Urinary bladder (tissue), 4 donors: ENCODE results near the gene PHACTR1. TPM values are rescaled to one million over a fixed set of nuclear protein-coding genes. Genes with fewer than 3 reads are reported as not detected.

Experiments
- DNase-seq: peaks from one replicate; pipeline ENCODE4 v3.0.0-alpha.2; 2015; ENCODE audit errors: extremely low spot score
- H3K27ac ChIP-seq: one replicate; pipeline ENCODE4 v1.5.1; 2013; ENCODE audit warnings: low read depth, mild to moderate bottlenecking, moderate library complexity
- H3K36me3 ChIP-seq: one replicate; pipeline ENCODE4 v1.6.1; 2013; ENCODE audit warnings: mild to moderate bottlenecking, moderate library complexity; ENCODE audit not compliant: insufficient read depth
- H3K4me1 ChIP-seq: one replicate; pipeline ENCODE4 v1.6.1; 2013; ENCODE audit warnings: mild to moderate bottlenecking, moderate library complexity; ENCODE audit not compliant: insufficient read depth
- H3K4me3 ChIP-seq: one replicate; pipeline ENCODE4 v1.5.1; 2013; ENCODE audit warnings: low read depth, low read length
- WGBS: extraction: QIAGEN DNeasy Blood & Tissue Kit; methylation state at CpG from one replicate; pipeline ENCODE4 v1.1.7; 2013; 5-methylcytosine and 5-hydroxymethylcytosine counted together
- polyA plus RNA-seq: library from polyadenylated mRNA; stranded (reverse); fragments of 200-250 nt; gene quantifications from one replicate; pipeline ENCODE4 v1.2.3, GENCODE V29; 2013
- total RNA-seq: library from RNA; depleted of rRNA; stranded (reverse); fragments of >200 nt; gene quantifications from one replicate; pipeline ENCODE4 v1.2.3, GENCODE V29; 2014
- donor health status: healthy with polysubstance abuse.
- donor health status: healthy.

PHACTR1 gene
- total and polyA plus RNA-seq, 2 donors, result 3.3 to 4.3 TPM

GRCh38 chr6:13058051-13058450, 341.5 kb downstream of the PHACTR1 start:
- no peak overlapping the region for H3K27ac ChIP-seq
- DNase-seq, result no peak
- no peaks in the 10 kb centered on the region for H3K36me3 ChIP-seq
- no peaks in the 10 kb centered on the region for H3K4me1 ChIP-seq
- 88% methylated on average over 3 of the region's 3 CpGs for WGBS
- no peak overlapping the region for H3K4me3 ChIP-seq

DNA sequence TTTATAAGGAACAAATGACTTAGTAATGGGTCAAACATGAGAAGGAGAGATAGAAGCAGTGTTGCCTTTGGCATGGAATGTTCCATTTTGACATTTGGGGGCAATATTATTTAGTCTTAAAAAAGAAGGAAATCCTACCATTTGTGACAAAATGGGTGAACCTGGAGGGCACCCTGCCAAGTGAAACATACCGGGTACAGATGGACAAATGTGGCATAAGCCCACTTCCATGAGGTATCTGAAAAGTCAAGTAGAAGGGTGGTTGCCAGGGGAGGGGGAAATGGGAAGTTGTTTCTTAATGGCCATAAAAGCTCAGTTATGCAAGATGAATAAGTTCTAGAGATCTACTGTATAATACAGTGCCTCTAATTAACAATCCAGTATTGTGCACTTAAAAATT, 342.5 kb downstream of the PHACTR1 start:
- 89% methylated on average over 1 of the region's 1 CpG for WGBS
- no peak for DNase-seq
- H3K36me3 ChIP-seq, result no peaks in the 10 kb centered on the region
- no peak overlapping the region for H3K4me3 ChIP-seq
- no peaks in the 10 kb centered on the region for H3K4me1 ChIP-seq
- H3K27ac ChIP-seq, result no peak overlapping the region

- H3K27ac ChIP-seq, result no peak overlapping the region
- no peaks in the 10 kb centered on the region for H3K4me1 ChIP-seq
- DNase-seq, result no peak
- WGBS, result 92% methylated on average over 3 of the region's 3 CpGs
- H3K36me3 ChIP-seq, result no peaks in the 10 kb centered on the region
- H3K4me3 ChIP-seq, result no peak overlapping the region
Observed at GRCh38 chr6:13063300-13063918, 346.8 kb downstream of the PHACTR1 start.

DNA sequence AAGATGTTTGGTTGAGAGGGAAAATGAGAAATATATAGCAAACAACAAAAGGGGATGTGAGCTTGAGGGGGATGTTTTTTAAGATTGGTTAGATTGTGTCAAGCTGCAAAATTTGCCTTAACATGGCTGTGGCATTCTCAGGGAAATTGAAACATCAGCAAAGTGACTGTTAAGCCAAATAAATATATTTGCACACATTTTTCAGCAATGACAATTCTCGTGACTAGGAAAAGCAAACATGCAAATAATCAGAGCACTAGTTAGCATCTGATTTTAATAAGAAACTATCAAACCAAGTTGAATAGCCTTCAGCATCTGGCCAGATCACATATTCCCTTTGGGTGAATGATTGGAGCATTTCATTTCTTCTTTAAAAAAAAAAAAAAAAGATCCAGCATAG, 349.0 kb downstream of the PHACTR1 start:
- H3K4me1 ChIP-seq, result no peaks in the 10 kb centered on the region
- H3K27ac ChIP-seq, result no peak overlapping the region
- DNase-seq, result no peak
- H3K36me3 ChIP-seq, result no peaks in the 10 kb centered on the region
- 88% methylated on average over 1 of the region's 1 CpG for WGBS
- H3K4me3 ChIP-seq, result no peak overlapping the region

GRCh38 chr6:13066050-13066449, 349.5 kb downstream of the PHACTR1 start:
- DNase-seq, result no peak
- no peak overlapping the region for H3K27ac ChIP-seq
- H3K36me3 ChIP-seq, result no peaks in the 10 kb centered on the region
- H3K4me1 ChIP-seq, result no peaks in the 10 kb centered on the region
- no peak overlapping the region for H3K4me3 ChIP-seq
- 69% methylated on average over 4 of the region's 4 CpGs for whole genome bisulfite sequencing

DNA sequence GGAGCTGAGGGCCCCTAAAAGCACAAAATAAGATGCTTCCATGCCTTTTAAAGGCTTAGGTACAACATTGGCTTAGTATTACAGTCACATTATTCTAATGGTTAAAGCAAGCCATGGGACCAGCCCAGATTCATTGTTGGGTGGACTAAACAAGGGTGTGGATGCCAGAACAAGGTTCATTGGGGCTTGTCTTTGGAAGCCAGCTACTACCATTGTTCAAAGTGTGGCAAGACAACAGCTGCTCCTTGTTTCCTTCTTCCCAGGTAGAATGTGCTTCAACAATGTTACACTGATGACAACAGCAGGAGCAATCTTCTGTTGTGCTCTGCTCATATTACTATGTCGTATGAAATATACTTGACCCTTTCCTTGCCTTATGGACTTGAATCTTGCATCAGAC, 350.3 kb downstream of the PHACTR1 start:
- H3K4me1 ChIP-seq, result no peaks in the 10 kb centered on the region
- 90% methylated on average over 1 of the region's 1 CpG for WGBS
- no peak overlapping the region for H3K4me3 ChIP-seq
- no peaks in the 10 kb centered on the region for H3K36me3 ChIP-seq
- no peak overlapping the region for H3K27ac ChIP-seq
- DNase-seq, result no peak

DNA sequence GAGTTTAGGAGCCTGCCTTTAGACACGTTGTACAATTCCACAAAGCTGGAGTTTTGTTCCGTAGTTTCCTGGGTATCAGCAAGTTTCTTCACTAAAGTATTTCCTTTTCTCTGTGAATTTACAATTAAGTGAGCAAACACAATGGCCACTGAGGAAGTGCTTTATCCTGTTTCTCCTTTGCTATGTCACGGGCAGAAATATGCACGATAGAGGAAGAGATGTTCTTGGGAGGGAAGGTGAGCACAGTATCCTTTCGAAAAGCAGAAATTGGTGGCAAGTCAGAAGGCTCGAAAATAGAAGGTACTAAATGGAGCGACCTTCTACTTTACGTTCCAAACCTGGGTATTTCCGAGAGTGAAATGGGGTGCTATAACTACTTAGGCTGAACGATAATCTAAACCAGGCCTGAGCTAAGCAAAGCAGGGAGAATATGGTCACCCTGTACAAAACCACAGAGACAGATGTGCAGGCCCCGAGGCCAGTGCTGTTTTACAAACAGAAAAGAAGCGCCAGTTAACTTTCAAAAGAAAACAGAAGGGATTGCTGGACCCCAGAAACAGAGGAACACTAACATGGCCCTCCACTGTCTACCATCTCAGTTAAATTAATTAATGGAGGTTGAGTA, 352.1 kb downstream of the PHACTR1 start:
- no peak overlapping the region for H3K4me3 ChIP-seq
- no peak for DNase-seq
- 79% methylated on average over 12 of the region's 12 CpGs for WGBS
- H3K36me3 ChIP-seq, result no peaks in the 10 kb centered on the region
- H3K4me1 ChIP-seq, result no peaks in the 10 kb centered on the region
- H3K27ac ChIP-seq, result no peak overlapping the region

GRCh38 chr6:13071550-13072345, 355.2 kb downstream of the PHACTR1 start:
- no peaks in the 10 kb centered on the region for H3K4me1 ChIP-seq
- no peak overlapping the region for H3K4me3 ChIP-seq
- DNase-seq, result no peak
- WGBS, result 74% methylated on average over 6 of the region's 6 CpGs
- H3K36me3 ChIP-seq, result no peaks in the 10 kb centered on the region
- no peak overlapping the region for H3K27ac ChIP-seq

DNA sequence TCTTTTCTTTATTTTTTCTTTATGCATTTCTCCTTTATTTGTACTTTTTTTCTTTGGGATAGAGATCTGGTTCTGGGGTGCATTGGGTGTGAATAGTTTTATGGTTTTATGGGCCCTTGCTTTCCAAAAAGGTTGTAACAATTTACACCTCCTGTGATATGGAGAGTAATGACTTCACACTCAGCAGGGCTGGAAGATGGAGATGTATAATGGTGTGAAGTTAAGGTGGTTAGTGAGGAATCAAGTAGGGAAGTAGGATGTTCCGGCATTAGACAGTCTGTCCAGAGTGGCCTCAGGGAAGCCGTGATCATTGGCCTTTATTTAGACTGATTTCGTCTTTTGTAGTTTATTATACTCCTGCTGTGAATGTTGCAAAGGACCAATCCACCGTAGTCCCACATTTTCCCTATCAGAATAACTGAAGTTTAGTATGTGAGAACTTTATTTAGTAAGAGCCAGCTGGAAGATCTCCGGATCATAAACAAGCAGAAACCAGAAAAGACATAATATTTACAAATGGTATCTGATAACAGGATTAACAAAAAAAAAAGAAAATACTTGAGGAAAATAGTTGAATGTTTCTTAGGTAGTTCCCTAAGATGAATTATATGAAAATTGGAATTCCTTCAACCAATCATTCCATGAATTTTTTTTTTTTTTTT, 356.2 kb downstream of the PHACTR1 start:
- WGBS, result 32% methylated on average over 5 of the region's 5 CpGs
- Histone ChIP-seq H3K4me3 (no peak overlapping the region), H3K4me1 (no peaks in the 10 kb centered on the region), H3K36me3 (no peaks in the 10 kb centered on the region), H3K27ac (no peak overlapping the region)
- no peak for DNase-seq

DNA sequence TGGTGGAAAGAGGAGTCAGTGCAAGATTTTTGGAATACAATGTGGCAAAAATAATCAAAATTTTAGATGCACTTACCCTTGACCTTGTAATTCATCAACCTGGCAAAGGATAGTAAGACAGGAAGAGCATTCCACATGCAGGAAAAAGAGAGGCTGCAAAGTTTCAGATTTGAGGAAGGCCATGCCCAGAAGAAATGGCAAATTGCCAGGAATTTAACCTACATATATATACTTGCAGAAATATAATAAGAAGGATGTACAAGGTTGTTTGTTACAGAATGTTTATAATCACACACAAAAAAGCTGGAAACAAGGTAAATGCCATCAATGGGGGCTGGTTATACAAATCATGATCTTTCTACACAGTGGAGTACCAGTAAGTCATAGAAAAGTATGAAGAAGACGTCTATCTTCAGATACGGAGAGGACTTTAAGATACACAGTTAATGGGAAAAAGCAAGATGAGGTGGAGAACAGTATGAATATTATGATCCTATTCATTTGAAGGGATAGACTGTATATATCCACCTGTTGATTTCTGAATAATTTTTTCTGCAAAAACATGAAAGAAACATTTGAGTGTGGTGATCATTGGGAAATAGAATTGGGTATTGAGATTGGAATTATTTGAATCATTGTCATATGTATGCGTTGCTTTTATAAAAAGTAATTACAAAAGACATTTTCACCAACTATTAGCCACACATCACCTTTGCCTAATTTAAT, 358.0 kb downstream of the PHACTR1 start:
- Histone ChIP-seq H3K36me3 (no peaks in the 10 kb centered on the region), H3K27ac (no peak overlapping the region), H3K4me3 (no peak overlapping the region), H3K4me1 (no peaks in the 10 kb centered on the region)
- DNase-seq, result no peak
- WGBS, result 92% methylated on average over 3 of the region's 3 CpGs

DNA sequence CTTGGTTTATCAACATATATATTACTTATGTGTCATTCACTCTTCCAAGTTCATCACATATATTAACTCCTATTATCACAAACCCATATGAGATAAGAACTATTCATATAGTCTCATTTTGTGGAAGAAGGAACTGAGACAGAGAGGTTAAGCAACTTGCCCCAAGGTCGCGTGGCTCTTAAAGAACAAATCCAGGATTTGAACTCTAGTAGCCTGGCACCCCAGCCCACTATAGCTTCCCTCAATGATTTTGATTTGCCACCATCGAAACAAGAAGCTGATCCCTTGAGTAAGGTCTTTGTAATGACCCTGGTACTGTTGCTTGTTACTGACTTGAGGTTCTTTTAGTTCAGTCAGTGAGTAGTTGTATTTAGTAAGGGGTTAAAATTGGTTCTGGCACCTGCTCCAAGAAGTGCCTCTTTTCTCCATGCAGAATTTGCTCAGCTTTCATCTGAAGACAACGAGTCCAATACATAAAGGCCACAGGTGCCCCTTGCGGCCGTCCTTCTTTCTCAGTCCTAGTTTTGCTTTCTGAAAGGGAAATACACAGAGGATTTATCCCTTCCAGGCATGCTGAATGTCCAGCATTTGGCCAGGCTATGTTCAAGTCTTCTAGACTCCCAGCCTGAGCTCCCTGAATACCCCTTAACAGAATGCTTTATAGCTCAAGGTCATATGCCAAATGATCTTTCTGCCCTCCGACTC, 358.7 kb downstream of the PHACTR1 start:
- no peaks in the 10 kb centered on the region for H3K36me3 ChIP-seq
- H3K4me1 ChIP-seq, result no peaks in the 10 kb centered on the region
- H3K4me3 ChIP-seq, result no peak overlapping the region
- no peak overlapping the region for H3K27ac ChIP-seq
- 73% methylated on average over 7 of the region's 7 CpGs for WGBS
- no peak for DNase-seq

- WGBS, result 41% methylated on average over 3 of the region's 3 CpGs
- no peaks in the 10 kb centered on the region for H3K36me3 ChIP-seq
- no peak for DNase-seq
- H3K4me3 ChIP-seq, result no peak overlapping the region
- H3K27ac ChIP-seq, result no peak overlapping the region
- no peaks in the 10 kb centered on the region for H3K4me1 ChIP-seq
Observed at GRCh38 chr6:13076575-13076974, 360.0 kb downstream of the PHACTR1 start.

- no peaks in the 10 kb centered on the region for H3K36me3 ChIP-seq
- H3K4me1 ChIP-seq, result no peaks in the 10 kb centered on the region
- no peak overlapping the region for H3K27ac ChIP-seq
- H3K4me3 ChIP-seq, result no peak overlapping the region
- 75% methylated on average over 1 of the region's 1 CpG for WGBS
- DNase-seq, result no peak
Observed at GRCh38 chr6:13077117-13077516, 360.6 kb downstream of the PHACTR1 start.
